Amniotic stem cell (primary cell): ENCODE data around the gene UBE2M.
"Not testable (repeated sequence)": the region's sequence is repeated elsewhere in the genome, so short reads cannot be mapped to it uniquely, and the experiment has no call there.

ENCODE experiments used
- DNase-seq: peaks from one replicate; lab custom pipeline; 2025; lab: John Stamatoyannopoulos, UW

Gene UBE2M

GRCh38 chr19:58511353-58512208, 46.8 kb downstream of the UBE2M start, which contains the start of gene SLC27A5:
SLC27A5 (minus strand) TSS chr19:58511992; CDS start chr19:58511955, 37 bp downstream.
- DNase-seq = no peak

- no peak for DNase-seq
Observed at GRCh38 chr19:58510084-58510862, 48.1 kb downstream of the UBE2M start.

GRCh38 chr19:58509731-58510083, 48.7 kb downstream of the UBE2M start:
- no peak for DNase-seq

- not testable (repeated sequence) for DNase-seq
Observed at GRCh38 chr19:58507602-58508223, 50.7 kb downstream of the UBE2M start.
